Right atrium auricular region (tissue), 2 donors: ENCODE measurements around the gene GFRA1. TPM values are rescaled to one million over a fixed set of nuclear protein-coding genes. Genes with fewer than 3 reads are reported as not detected.

ENCODE experiments used
- DNase-seq: peaks from one replicate; pipeline ENCODE4 v3.0.0-alpha.2; 2019; ENCODE audit warnings: low spot score
- H3K27ac ChIP-seq, 2 donors: fragments of 200-600 bp; sonication (generic); 1 replicate in 1 of 2; 2 replicates in 1 of 2; pipeline ENCODE4 v1.5.1; 2016 to 2019
- H3K27me3 ChIP-seq, 2 donors: fragments of 200-600 bp; sonication (generic); one replicate each; pipeline versions ENCODE4 v1.5.1 to v1.6.0; 2017 to 2019
- H3K36me3 ChIP-seq: fragments of 200-600 bp; sonication (generic); one replicate; pipeline ENCODE4 v1.5.1; 2016
- H3K4me1 ChIP-seq, 2 donors: fragments of 200-600 bp; sonication (generic); one replicate each; pipeline versions ENCODE4 v1.5.1 to v1.6.0; 2017 to 2019
- H3K4me3 ChIP-seq, 2 donors: fragments of 200-600 bp; sonication (generic); 1 replicate in 1 of 2; 2 replicates in 1 of 2; pipeline ENCODE4 v1.5.1; 2017 to 2019; ENCODE audit warnings: mild to moderate bottlenecking in 1 of 2, moderate library complexity in 1 of 2
- H3K9me3 ChIP-seq, 2 donors: fragments of 200-600 bp; sonication (generic); one replicate each; pipeline ENCODE4 v1.5.1; 2019
- total RNA-seq, 2 donors: library from RNA; depleted of rRNA; stranded (reverse); fragments of >200 nt; gene quantifications; one replicate each; pipeline ENCODE4 v1.1.0, GENCODE V29; 2016
- TF ChIP-seq, protein P1 (sequence below), 2 donors: fragments of 200-600 bp; sonication (generic); IDR thresholded peaks; one replicate each; pipeline ENCODE4 v1.5.1; 2019; ENCODE audit warnings: antibody characterized with exemption in 2 of 2

Gene GFRA1
- total RNA-seq, 2 donors from 2014 or later: 9.1 to 18.7 TPM

DNA sequence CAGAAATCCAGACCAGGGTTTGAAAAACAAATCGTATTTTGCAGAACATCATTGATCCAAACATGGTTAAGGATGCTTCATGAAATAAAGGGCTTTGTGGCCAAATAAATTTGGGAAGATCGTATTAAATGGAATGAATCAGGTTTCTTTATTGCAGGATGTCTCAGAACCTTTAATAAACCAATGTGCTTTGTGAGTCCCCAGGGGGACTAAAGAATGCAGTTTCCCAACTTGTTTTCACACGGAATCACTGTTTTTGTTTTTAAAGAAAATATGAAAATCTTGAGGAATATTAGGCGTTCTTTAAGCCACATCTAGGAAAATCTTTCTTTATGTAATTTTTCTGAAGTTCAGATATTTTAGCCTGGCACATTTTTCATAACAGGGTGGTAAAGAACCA lies 34.4 kb upstream of the GFRA1 start:
- Histone ChIP-seq H3K4me1 (no peaks in the 10 kb centered on the region), H3K9me3 (no peaks in the 10 kb centered on the region), H3K4me3 (no peak overlapping the region), H3K36me3 (no peaks in the 10 kb centered on the region), H3K27me3 (no peaks in the 10 kb centered on the region), H3K27ac (no peak overlapping the region)
- DNase-seq: no peak
- TF ChIP-seq, protein P1, sequence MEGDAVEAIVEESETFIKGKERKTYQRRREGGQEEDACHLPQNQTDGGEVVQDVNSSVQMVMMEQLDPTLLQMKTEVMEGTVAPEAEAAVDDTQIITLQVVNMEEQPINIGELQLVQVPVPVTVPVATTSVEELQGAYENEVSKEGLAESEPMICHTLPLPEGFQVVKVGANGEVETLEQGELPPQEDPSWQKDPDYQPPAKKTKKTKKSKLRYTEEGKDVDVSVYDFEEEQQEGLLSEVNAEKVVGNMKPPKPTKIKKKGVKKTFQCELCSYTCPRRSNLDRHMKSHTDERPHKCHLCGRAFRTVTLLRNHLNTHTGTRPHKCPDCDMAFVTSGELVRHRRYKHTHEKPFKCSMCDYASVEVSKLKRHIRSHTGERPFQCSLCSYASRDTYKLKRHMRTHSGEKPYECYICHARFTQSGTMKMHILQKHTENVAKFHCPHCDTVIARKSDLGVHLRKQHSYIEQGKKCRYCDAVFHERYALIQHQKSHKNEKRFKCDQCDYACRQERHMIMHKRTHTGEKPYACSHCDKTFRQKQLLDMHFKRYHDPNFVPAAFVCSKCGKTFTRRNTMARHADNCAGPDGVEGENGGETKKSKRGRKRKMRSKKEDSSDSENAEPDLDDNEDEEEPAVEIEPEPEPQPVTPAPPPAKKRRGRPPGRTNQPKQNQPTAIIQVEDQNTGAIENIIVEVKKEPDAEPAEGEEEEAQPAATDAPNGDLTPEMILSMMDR (IDR thresholded peaks at IDR 0.05): no peak

DNA sequence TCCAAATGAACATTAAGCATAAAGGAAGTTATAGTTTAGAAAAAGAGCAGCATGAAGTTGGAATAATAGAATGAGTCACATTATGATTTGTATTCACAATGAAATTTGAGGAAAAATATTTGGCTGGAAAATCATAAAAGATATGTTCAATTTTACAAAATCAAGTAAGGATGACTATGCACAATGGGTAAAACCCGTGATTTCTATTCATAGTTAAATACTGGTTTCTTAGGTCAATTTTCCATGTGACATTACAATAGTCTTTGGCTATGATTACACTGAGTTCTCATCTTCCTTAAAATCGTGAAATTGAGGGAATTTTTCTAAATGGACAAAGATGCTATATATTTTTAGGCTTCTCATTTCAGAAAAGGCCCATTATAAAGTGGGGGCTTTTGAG lies 33.8 kb upstream of the GFRA1 start:
- Histone ChIP-seq H3K27me3 (no peaks in the 10 kb centered on the region), H3K27ac (no peak overlapping the region), H3K36me3 (no peaks in the 10 kb centered on the region), H3K9me3 (no peaks in the 10 kb centered on the region), H3K4me1 (no peaks in the 10 kb centered on the region), H3K4me3 (no peak overlapping the region)
- TF ChIP-seq, protein P1 (IDR thresholded peaks at IDR 0.05): no peak
- DNase-seq: no peak

DNA sequence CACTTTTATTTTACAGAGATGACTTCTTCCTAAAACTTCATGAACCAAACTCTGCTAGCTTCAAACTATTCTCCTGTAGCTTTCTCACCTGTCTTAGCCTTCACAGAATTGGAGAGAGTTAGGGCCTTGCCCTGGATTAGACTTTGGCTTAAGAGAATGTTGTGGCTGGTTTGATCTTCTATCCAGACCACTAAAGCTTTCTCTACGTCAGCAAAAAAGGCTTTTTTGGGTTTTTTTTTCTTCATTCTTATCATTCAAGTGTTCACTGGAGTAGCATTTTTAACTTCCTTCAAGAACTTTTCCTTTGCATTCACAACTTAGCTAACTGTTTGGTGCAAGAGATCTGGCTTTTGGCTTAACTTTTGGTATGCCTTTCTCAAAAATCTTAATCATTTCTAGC lies 31.9 kb upstream of the GFRA1 start:
- H3K4me1 ChIP-seq: no peaks in the 10 kb centered on the region
- no peak overlapping the region for H3K4me3 ChIP-seq
- no peak for DNase-seq
- H3K27ac ChIP-seq: no peak overlapping the region
- TF ChIP-seq, protein P1 (IDR thresholded peaks at IDR 0.05): no peak
- no peaks in the 10 kb centered on the region for H3K27me3 ChIP-seq
- no peaks in the 10 kb centered on the region for H3K9me3 ChIP-seq
- H3K36me3 ChIP-seq: no peaks in the 10 kb centered on the region

DNA sequence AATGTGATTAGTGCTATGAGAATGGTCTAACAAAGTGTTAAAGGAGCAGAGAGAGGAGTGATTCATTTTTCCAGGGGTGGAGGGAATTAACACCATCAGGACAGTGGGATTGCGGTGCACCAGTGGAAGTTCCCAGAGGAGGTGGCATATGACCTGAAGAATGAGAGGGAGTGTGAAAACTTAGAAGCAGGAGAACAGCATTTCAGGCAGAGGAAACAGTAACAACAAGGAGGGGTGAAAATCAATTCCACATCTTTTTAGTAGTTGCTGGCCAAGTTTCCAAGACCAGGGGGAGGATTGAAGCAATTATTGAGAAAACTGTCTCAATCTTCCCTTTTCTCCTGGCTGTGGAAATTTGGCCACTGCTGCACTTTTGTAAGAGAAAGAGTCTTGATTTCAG lies 27.5 kb upstream of the GFRA1 start:
- Histone ChIP-seq H3K27me3 (no peaks in the 10 kb centered on the region), H3K27ac (no peak overlapping the region), H3K4me1 (no peaks in the 10 kb centered on the region), H3K4me3 (no peak overlapping the region), H3K36me3 (no peaks in the 10 kb centered on the region), H3K9me3 (no peaks in the 10 kb centered on the region)
- TF ChIP-seq, protein P1 (IDR thresholded peaks at IDR 0.05): no peak
- DNase-seq: no peak

DNA sequence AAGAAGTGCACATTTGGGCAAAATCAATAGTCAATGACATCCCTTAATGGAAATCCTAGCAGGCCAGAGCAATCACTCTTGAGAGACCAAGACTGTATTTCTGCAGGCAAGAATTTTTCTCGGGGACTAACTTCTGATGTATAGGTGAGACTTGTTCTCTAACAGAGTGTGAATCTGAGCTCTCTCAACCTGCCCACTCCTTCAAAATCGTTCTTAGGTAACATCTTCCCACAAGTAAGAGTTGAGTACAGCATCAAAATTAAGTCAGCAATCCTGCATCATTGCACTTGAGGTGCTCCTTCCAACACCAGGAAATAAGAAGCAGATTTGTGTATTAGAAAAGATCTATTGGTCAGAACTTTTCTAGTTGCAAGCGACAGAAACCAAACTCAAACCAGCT lies 25.6 kb upstream of the GFRA1 start:
- TF ChIP-seq, protein P1 (IDR thresholded peaks at IDR 0.05): no peak
- no peaks in the 10 kb centered on the region for H3K9me3 ChIP-seq
- H3K36me3 ChIP-seq: no peaks in the 10 kb centered on the region
- H3K4me1 ChIP-seq: no peaks in the 10 kb centered on the region
- no peak for DNase-seq
- no peaks in the 10 kb centered on the region for H3K27me3 ChIP-seq
- no peak overlapping the region for H3K4me3 ChIP-seq
- no peak overlapping the region for H3K27ac ChIP-seq

DNA sequence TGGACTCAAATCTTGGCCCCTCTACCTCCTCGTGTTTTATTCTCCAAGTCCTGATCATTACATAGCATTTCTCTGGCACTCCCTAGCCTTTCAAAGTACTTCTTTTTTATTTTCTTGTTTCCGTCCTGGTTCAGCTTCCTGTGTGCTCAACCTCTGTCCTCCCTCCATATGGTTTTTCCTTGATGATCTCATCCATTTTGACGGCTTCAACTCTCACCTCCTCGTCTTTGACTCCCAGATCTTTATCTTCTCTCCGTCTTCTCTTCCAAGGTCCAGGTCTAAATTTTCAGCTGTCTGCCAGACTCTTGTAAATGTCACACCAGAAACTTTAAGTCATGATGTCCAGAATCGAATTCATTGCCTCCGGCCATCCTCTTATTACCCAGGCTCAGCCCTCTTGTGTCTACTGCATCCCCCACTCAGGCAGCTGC lies 23.3 kb upstream of the GFRA1 start:
- Histone ChIP-seq H3K4me3 (no peak overlapping the region), H3K4me1 (no peaks in the 10 kb centered on the region), H3K36me3 (no peaks in the 10 kb centered on the region), H3K27me3 (no peaks in the 10 kb centered on the region), H3K27ac (no peak overlapping the region), H3K9me3 (no peaks in the 10 kb centered on the region)
- no peak for DNase-seq
- TF ChIP-seq, protein P1 (IDR thresholded peaks at IDR 0.05): no peak
